K562 (cell line): ENCODE measurements around the gene B3GAT3. TPM values are rescaled to one million over a fixed set of nuclear protein-coding genes. Genes with fewer than 3 reads are reported as not detected.

Experiments
- BACH1 ChIP-seq: fragments of 200-800 bp; sonication (Bioruptor generic); IDR thresholded peaks from 2 replicates; pipeline ENCODE4 v1.6.1; 2016; ENCODE audit warnings: missing genetic modification characterization, missing compliant biosample characterization
- CHD4 ChIP-seq: fragments of 200-600 bp; sonication (generic); IDR thresholded peaks from 3 replicates; pipeline ENCODE4 v1.6.1; 2012; ENCODE audit warnings: low read depth, mild to moderate bottlenecking, mixed read lengths, low read length, inconsistent platforms; ENCODE audit not compliant: insufficient read depth, insufficient replicate concordance, poor library complexity, severe bottlenecking
- GATAD2A ChIP-seq: fragments of 450-650 bp; IDR thresholded peaks from 2 replicates; pipeline ENCODE4 v1.6.1; 2017
- MIER1 ChIP-seq: fragments of 450-650 bp; IDR thresholded peaks from 2 replicates; pipeline ENCODE4 v1.6.1; 2016; ENCODE audit warnings: antibody characterized with exemption, mild to moderate bottlenecking, low read depth
- MTA2 ChIP-seq: fragments of 450-650 bp; IDR thresholded peaks from 2 replicates; pipeline ENCODE4 v1.6.1; 2016; ENCODE audit warnings: low read depth
- NFIC ChIP-seq: fragments of 450-650 bp; IDR thresholded peaks from 2 replicates; pipeline ENCODE4 v1.6.1; 2017; ENCODE audit warnings: mild to moderate bottlenecking, inconsistent platforms
- NUFIP1 ChIP-seq: fragments of 450-650 bp; IDR thresholded peaks from 2 replicates; pipeline ENCODE4 v1.6.1; 2018; ENCODE audit not compliant: partially characterized antibody
- RBM17 ChIP-seq: fragments of 200-400 bp; formaldehyde crosslinking; IDR thresholded peaks from 2 replicates; pipeline ENCODE4 v1.6.1; 2017; ENCODE audit warnings: low read depth, mild to moderate bottlenecking, low read length, borderline replicate concordance
- SMAD1 ChIP-seq: fragments of 150-350 bp; IDR thresholded peaks from 2 replicates; pipeline ENCODE4 v1.6.1; 2014; ENCODE audit warnings: low read length, low read depth; ENCODE audit not compliant: partially characterized antibody
- SREBF1 ChIP-seq: fragments of 150-350 bp; IDR thresholded peaks from 2 replicates; pipeline ENCODE4 v1.6.1; 2014; ENCODE audit warnings: antibody characterized with exemption, low read depth, low read length, borderline replicate concordance
- SUPT5H ChIP-seq: fragments of 450-650 bp; IDR thresholded peaks from 2 replicates; pipeline ENCODE4 v1.6.1; 2016
- TCF7L2 ChIP-seq: fragments of 150-350 bp; IDR thresholded peaks from 2 replicates; pipeline ENCODE4 v1.6.1; 2016; ENCODE audit warnings: low read depth, mild to moderate bottlenecking, low read length, moderate library complexity
- TRIM24 ChIP-seq, 2 experiments: fragments of 450-650 bp; IDR thresholded peaks; 2 replicates each; pipeline ENCODE4 v1.6.1; 2016
- YY1 ChIP-seq, 3 experiments: IDR thresholded peaks; 2 replicates each; pipeline ENCODE4 v1.6.1; 2011; ENCODE audit warnings: low read length in 2 of 3, mild to moderate bottlenecking in 2 of 3, moderate library complexity in 2 of 3, borderline replicate concordance in 1 of 3, control low read depth in 1 of 3, low read depth in 1 of 3; ENCODE audit not compliant: insufficient read depth in 3 of 3, insufficient replicate concordance in 2 of 3, control insufficient read depth in 1 of 3, insufficient read length in 1 of 3; ENCODE audit errors: extremely low read depth in 1 of 3
- ZBTB11 ChIP-seq, 3 experiments: fragments of 200-800 bp in 1 of 3; fragments of 250-450 bp in 1 of 3; fragments of 450-650 bp in 1 of 3; sonication (Bioruptor Pico) in 1 of 3; sonication (Bioruptor generic) in 1 of 3; formaldehyde crosslinking in 1 of 3; IDR thresholded peaks; 2 replicates each; pipeline versions ENCODE4 v1.6.1 to v1.8.0; 2016 to 2022; ENCODE audit warnings: mild to moderate bottlenecking in 2 of 3, missing genetic modification characterization in 2 of 3, missing compliant biosample characterization in 1 of 3, moderate library complexity in 1 of 3
- ZNF282 ChIP-seq: sonication (generic); formaldehyde crosslinking; IDR thresholded peaks from 2 replicates; pipeline ENCODE4 v1.8.1; 2023; ENCODE audit warnings: missing genetic modification reagents
- polyA plus RNA-seq, 8 experiments: library from polyadenylated mRNA; depleted of rRNA in 4 of 8; stranded (reverse) in 5 of 8; unstranded in 3 of 8; fragments of >200 nt; fragmentation: Nextera tagmentation in 2 of 8; fragmentation: Illumina TruSeq in 1 of 8; extraction: Ambion mirVana in 2 of 8; extraction: Trizol in 1 of 8; gene quantifications; 2 replicates each; pipeline versions ENCODE4 v1.2.1 to v1.2.3, GENCODE V29; 2011 to 2014; ENCODE audit warnings: inconsistent platforms in 1 of 8, missing spikeins in 1 of 8
- total RNA-seq, 7 experiments: library from RNA; depleted of rRNA in 6 of 7; stranded (reverse); fragments of >200 nt in 6 of 7; fragmentation: Illumina TruSeq in 2 of 7; extraction: Trizol in 2 of 7; gene quantifications; 2 replicates each; pipeline versions ENCODE4 v1.2.1 to v1.2.3, GENCODE V29; 2011 to 2021; ENCODE audit warnings: low replicate concordance in 1 of 7
- TF ChIP-seq, protein P1 (sequence below): fragments of 450-650 bp; formaldehyde crosslinking; IDR thresholded peaks from 2 replicates; pipeline ENCODE4 v1.4.0; 2022; ENCODE audit warnings: missing genetic modification characterization
- TF ChIP-seq, protein P2 (sequence below): conservative IDR thresholded peaks from 2 replicates; pipeline ENCODE4 v1.6.1; 2011; ENCODE audit warnings: low read depth, mild to moderate bottlenecking, low read length; ENCODE audit not compliant: control insufficient read depth
- TF ChIP-seq, protein P3 (sequence below): fragments of 450-650 bp; IDR thresholded peaks from 2 replicates; pipeline ENCODE4 v1.6.1; 2014; ENCODE audit warnings: low read depth, mild to moderate bottlenecking, moderate library complexity, borderline replicate concordance

The B3GAT3 gene
- total and polyA plus RNA-seq, 9 of the 15 experiments (the other 6 are each of a cell fraction or from before 2014, with no cell fraction given) = 0.30 to 64.0 (median 21.4) TPM

DNA sequence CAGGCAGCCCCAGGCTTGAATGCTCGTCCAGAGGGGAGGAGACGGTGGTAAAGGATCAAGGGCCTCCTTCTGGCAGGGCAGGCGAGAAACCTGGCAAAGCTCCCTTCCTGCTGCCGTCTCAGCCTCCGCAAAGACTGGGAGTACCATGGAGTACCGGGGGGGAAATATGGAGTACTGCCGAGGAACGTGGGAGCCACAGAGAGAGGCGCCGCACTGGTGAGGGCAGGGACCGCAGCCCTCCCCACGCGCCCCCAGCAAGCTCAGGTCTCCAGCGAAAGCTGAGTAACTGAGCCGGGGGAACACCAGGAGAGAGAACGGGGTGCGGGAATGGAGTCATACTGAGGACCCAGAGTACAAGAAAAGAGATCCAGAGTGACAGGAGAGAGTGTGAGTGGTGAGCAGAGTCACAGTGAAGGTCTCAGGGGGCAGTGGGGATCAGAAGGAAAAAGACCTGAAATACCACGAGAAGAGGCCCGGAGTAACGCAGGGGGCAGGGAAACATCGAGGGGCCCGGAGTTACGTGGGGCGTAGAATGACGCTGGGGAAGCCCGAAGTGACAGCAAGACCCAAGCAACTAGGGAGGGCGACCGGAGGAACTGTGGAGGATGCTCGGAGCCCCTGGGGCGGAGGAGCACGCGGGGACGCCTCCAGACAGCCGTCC is 10.0 kb downstream of the B3GAT3 start (continued):
- TF ChIP-seq, protein P1, sequence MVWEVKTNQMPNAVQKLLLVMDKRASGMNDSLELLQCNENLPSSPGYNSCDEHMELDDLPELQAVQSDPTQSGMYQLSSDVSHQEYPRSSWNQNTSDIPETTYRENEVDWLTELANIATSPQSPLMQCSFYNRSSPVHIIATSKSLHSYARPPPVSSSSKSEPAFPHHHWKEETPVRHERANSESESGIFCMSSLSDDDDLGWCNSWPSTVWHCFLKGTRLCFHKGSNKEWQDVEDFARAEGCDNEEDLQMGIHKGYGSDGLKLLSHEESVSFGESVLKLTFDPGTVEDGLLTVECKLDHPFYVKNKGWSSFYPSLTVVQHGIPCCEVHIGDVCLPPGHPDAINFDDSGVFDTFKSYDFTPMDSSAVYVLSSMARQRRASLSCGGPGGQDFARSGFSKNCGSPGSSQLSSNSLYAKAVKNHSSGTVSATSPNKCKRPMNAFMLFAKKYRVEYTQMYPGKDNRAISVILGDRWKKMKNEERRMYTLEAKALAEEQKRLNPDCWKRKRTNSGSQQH (CRISPR knock-in tag) = peak; percentile 30; the same call in 1 of the 2 replicates
- no peak for TF ChIP-seq TCF7L2
- TF ChIP-seq NFIC = peak; percentile 21; the same call in 1 of the 2 replicates
- peak in 2 of 3 experiments; percentile 32 to 48 for TF ChIP-seq YY1 (IDR thresholded peaks at IDR 0.05; ENCODE audit: borderline replicate concordance in 1 of 3, control insufficient read depth in 1 of 3, extremely low read depth in 1 of 3, insufficient read depth in 3 of 3, insufficient read length in 1 of 3, insufficient replicate concordance in 2 of 3, low read depth in 1 of 3, low read length in 2 of 3)
- TF ChIP-seq NUFIP1 = no peak
- no peak for TF ChIP-seq BACH1
- TF ChIP-seq, protein P2, sequence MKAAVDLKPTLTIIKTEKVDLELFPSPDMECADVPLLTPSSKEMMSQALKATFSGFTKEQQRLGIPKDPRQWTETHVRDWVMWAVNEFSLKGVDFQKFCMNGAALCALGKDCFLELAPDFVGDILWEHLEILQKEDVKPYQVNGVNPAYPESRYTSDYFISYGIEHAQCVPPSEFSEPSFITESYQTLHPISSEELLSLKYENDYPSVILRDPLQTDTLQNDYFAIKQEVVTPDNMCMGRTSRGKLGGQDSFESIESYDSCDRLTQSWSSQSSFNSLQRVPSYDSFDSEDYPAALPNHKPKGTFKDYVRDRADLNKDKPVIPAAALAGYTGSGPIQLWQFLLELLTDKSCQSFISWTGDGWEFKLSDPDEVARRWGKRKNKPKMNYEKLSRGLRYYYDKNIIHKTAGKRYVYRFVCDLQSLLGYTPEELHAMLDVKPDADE = no peak; the same call in 1 of the 2 replicates
- peak; percentile 33 for TF ChIP-seq SMAD1
- peak; percentile 46 for TF ChIP-seq CHD4
- TF ChIP-seq RBM17 = no peak
- no peak for TF ChIP-seq MIER1
- TF ChIP-seq, protein P3, sequence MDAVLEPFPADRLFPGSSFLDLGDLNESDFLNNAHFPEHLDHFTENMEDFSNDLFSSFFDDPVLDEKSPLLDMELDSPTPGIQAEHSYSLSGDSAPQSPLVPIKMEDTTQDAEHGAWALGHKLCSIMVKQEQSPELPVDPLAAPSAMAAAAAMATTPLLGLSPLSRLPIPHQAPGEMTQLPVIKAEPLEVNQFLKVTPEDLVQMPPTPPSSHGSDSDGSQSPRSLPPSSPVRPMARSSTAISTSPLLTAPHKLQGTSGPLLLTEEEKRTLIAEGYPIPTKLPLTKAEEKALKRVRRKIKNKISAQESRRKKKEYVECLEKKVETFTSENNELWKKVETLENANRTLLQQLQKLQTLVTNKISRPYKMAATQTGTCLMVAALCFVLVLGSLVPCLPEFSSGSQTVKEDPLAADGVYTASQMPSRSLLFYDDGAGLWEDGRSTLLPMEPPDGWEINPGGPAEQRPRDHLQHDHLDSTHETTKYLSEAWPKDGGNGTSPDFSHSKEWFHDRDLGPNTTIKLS = 0 out of 2 replicates have a peak, but pooled peaks have one; percentile 15
- no peak for TF ChIP-seq GATAD2A
- TF ChIP-seq ZBTB11 (CRISPR knock-in tag; IDR thresholded peaks at IDR 0.05) = no peak
- TF ChIP-seq SUPT5H = peak; percentile 65; the same call in 1 of the 2 replicates
- TF ChIP-seq TRIM24 (IDR thresholded peaks at IDR 0.05) = peak in 1 of 2 experiments; percentile 31; a peak in 1 of 4 replicates
- TF ChIP-seq SREBF1 = no peak
- TF ChIP-seq ZNF282 (CRISPR knock-in tag) = no peak
- peak; percentile 38; the same call in 1 of the 2 replicates for TF ChIP-seq MTA2
